ENCODE data around the gene SH3BP5L. TPM values are rescaled to one million over a fixed set of nuclear protein-coding genes. Genes with fewer than 3 reads are reported as not detected.

Gene SH3BP5L
- polyA plus RNA-seq, 10 donors = 15.3 to 20.7 (median 18.4) TPM

DNA sequence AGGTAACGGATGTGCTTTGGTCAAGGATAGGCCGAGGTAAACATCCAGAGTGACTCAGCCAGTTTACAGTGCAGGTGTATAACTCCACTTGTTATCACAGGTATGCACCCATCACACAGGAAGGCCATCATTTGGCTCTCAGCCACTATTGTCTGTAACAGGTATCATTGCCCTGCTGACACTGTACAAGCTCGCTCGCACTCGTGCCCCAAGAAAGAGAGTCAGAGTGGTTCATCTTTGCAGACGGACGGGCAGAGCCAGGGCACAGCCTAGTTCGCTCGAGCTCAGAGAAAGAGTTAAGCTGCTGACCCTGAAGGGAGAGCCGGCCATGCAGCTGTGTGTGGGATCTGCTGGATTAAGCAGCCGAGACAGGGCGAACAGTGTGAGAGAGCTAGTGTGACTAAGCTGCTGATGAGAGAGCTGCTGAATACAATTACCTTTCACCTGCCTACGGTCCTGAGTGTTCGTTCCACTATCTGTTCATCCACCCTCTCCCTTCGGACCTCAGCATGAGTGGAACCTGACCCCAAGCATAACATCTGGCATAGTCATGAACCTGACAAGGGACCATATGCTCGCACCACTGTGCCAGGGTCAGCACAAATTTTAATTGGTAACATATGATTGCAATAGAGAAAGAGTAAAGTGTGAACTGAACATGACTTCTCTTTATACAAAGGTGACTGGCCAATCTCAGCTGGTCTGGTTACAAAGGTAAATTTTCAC lies 43.1 kb downstream of the SH3BP5L start:
- DNase-seq = no peak

DNA sequence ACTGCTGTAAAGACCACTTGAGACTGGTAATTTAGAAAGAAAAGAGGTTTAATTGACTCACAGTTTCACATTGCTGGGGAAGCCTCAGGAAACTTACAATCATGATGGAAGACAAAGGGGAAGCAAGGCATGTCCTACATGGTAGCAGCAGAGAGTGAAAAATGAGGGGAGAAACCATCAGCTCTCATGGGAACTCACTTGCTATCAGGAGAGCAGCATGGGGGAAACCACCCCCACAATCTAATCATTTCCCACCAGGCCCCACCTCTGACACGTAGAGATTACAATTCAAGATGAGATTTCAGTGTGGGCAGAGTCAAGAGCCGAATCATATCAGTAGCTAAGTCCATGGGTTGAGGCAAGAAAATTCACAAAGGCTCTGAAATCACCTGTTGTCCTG lies 46.4 kb downstream of the SH3BP5L start:
- DNase-seq = no peak

GRCh38 chr1:248778906-248779305 lies 46.8 kb downstream of the SH3BP5L start:
- no peak for DNase-seq

GRCh38 chr1:248776991-248777390 lies 48.7 kb downstream of the SH3BP5L start:
- no peak for DNase-seq

GRCh38 chr1:248775441-248775840 lies 50.3 kb downstream of the SH3BP5L start:
- DNase-seq = no peak

Other genes starting within 250 kb of the SH3BP5L start
- gene OR2T10, start 228.2 kb downstream of the SH3BP5L start, polyA plus RNA-seq (ENCODE audit: insufficient read length in 10 of 10) = not detected
- not detected for gene OR2T11, start 190.8 kb downstream of the SH3BP5L start, polyA plus RNA-seq (ENCODE audit: insufficient read length in 10 of 10)
- not detected for gene OR2T35, start 180.6 kb downstream of the SH3BP5L start, polyA plus RNA-seq (ENCODE audit: insufficient read length in 10 of 10)
- not detected for gene OR2T27, start 170.4 kb downstream of the SH3BP5L start, polyA plus RNA-seq (ENCODE audit: insufficient read length in 10 of 10)
- gene OR14I1, start 123.1 kb downstream of the SH3BP5L start, polyA plus RNA-seq (ENCODE audit: insufficient read length in 10 of 10) = not detected
- not detected for gene LYPD8, start 70.2 kb downstream of the SH3BP5L start, polyA plus RNA-seq (ENCODE audit: insufficient read length in 10 of 10)
- 10 to 100 TPM; 14.7 to 18.2 (median 16.4) TPM for gene ZNF672, start 12.3 kb upstream of the SH3BP5L start, polyA plus RNA-seq (ENCODE audit: insufficient read length in 10 of 10)
- gene ZNF692, start 33.2 kb upstream of the SH3BP5L start, polyA plus RNA-seq (ENCODE audit: insufficient read length in 10 of 10) = 10 to 100 TPM; 19.1 to 47.5 (median 26.0) TPM
- 1 to 10 TPM; 3.9 to 6.7 (median 5.2) TPM for gene PGBD2, start 80.3 kb upstream of the SH3BP5L start, polyA plus RNA-seq (ENCODE audit: insufficient read length in 10 of 10)

All from muscle of back (tissue), 11 donors.